ENCODE data around the gene CAMK1. TPM values are rescaled to one million over a fixed set of nuclear protein-coding genes. Genes with fewer than 3 reads are reported as not detected.

The CAMK1 gene
- polyA plus RNA-seq, 1 donor (not counting 4 experiments of a cell fraction or from before 2014, with no cell fraction given): 2.3 TPM

DNA sequence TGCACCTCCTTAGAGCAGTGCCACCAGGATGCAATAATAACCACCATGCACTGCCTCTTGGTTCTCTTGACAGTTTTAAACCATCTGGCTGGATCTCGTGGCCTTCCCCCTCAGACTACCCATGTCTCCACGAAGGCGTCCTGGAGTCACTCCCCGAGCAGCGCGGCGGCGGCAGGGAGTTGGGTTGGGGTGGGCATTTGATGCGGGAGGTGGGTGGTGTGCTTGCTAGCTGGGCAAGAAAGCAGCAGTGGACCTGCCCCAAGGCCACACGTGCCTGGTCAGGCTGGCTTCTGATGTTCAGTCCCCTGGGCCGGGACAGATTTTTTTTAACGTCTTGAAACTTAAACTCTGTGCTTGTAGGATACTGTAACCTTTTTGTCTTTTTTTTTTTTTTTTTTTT lies 36.4 kb upstream of the CAMK1 start:
- Histone ChIP-seq H3K4me3 (ENCODE audit: control insufficient read depth in 2 of 3, extremely low read depth in 1 of 3, insufficient read depth in 2 of 3, low read depth in 1 of 3, low read length in 3 of 3) (no peak overlapping the region), H3K36me3 (ENCODE audit: control insufficient read depth in 2 of 2, extremely low read depth in 1 of 2, insufficient read depth in 2 of 2, low read length in 2 of 2) (peaks cover 27 to 40% of the 10 kb centered on the region in 2 experiments), H3K9ac (ENCODE audit: control insufficient read depth, extremely low read depth, insufficient read depth, low read length) (no peak overlapping the region), H2AFZ (ENCODE audit: control insufficient read depth, low read length) (no peak overlapping the region), H3K27ac (ENCODE audit: control insufficient read depth, insufficient read depth, low read length) (no peak overlapping the region), H3K27me3 (ENCODE audit: control insufficient read depth, extremely low read depth, insufficient read depth, low read length) (no peaks in the 10 kb centered on the region), H3K9me3 (ENCODE audit: control insufficient read depth, low read depth, low read length) (no peaks in the 10 kb centered on the region), H3K4me2 (ENCODE audit: control insufficient read depth, extremely low read depth, insufficient read depth, low read depth, low read length) (no peak overlapping the region), H3K9me1 (ENCODE audit: control insufficient read depth, extremely low read depth, insufficient read depth, low read length) (no peaks in the 10 kb centered on the region), H4K20me1 (ENCODE audit: control insufficient read depth, extremely low read depth, insufficient read depth, low read length) (no peaks in the 10 kb centered on the region), H3K79me2 (ENCODE audit: control insufficient read depth, insufficient read depth, low read length) (no peaks in the 10 kb centered on the region), H3K4me1 (ENCODE audit: control insufficient read depth, extremely low read depth, insufficient read depth, low read length) (peaks cover 7% of the 10 kb centered on the region)
- dilution Hi-C loops (cut with MboI; ENCODE audit: extremely low pct_ligation_motif_present, low sequenced_read_pairs): no loop called here
- DNase-seq (ENCODE audit: low read depth, low spot score) (no peak), FAIRE-seq (no peak)
- no peak for TF ChIP-seq EZH2 (IDR thresholded peaks at IDR 0.05; ENCODE audit: low read length)
- TF ChIP-seq, protein P1, sequence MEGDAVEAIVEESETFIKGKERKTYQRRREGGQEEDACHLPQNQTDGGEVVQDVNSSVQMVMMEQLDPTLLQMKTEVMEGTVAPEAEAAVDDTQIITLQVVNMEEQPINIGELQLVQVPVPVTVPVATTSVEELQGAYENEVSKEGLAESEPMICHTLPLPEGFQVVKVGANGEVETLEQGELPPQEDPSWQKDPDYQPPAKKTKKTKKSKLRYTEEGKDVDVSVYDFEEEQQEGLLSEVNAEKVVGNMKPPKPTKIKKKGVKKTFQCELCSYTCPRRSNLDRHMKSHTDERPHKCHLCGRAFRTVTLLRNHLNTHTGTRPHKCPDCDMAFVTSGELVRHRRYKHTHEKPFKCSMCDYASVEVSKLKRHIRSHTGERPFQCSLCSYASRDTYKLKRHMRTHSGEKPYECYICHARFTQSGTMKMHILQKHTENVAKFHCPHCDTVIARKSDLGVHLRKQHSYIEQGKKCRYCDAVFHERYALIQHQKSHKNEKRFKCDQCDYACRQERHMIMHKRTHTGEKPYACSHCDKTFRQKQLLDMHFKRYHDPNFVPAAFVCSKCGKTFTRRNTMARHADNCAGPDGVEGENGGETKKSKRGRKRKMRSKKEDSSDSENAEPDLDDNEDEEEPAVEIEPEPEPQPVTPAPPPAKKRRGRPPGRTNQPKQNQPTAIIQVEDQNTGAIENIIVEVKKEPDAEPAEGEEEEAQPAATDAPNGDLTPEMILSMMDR (optimal IDR thresholded peaks at IDR 0.05 in 1 of 3, IDR thresholded peaks at IDR 0.05 in 1 of 3, conservative IDR thresholded peaks at IDR 0.05 in 1 of 3; ENCODE audit: extremely low read depth in 1 of 3, insufficient read depth in 2 of 3, low read length in 3 of 3): no peak

DNA sequence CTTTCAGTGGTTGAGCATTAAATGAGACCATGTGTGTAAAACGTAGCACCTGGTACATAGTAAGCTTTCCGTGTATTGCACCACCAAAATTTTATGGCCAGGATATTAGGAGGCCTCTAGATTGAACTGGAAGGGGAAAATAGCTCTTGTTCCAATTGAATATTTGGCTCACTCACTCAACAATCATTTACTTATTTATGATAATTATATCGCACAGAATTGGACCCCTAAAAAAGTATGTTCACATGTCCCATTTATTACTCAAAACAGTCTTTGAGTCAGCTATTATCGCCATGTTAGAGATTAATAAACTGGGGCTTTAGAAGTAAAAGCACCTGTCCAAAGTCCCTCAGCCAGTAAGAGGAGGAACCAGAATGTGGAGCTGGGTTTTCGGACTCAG lies 35.2 kb upstream of the CAMK1 start:
- Histone ChIP-seq H3K9ac (ENCODE audit: control insufficient read depth, extremely low read depth, insufficient read depth, low read length) (no peak overlapping the region), H3K27me3 (ENCODE audit: control insufficient read depth, extremely low read depth, insufficient read depth, low read length) (no peaks in the 10 kb centered on the region), H4K20me1 (ENCODE audit: control insufficient read depth, extremely low read depth, insufficient read depth, low read length) (no peaks in the 10 kb centered on the region), H3K4me2 (ENCODE audit: control insufficient read depth, extremely low read depth, insufficient read depth, low read depth, low read length) (no peak overlapping the region), H2AFZ (ENCODE audit: control insufficient read depth, low read length) (no peak overlapping the region), H3K9me1 (ENCODE audit: control insufficient read depth, extremely low read depth, insufficient read depth, low read length) (no peaks in the 10 kb centered on the region), H3K4me1 (ENCODE audit: control insufficient read depth, extremely low read depth, insufficient read depth, low read length) (no peaks in the 10 kb centered on the region), H3K27ac (ENCODE audit: control insufficient read depth, insufficient read depth, low read length) (no peak overlapping the region), H3K36me3 (ENCODE audit: control insufficient read depth in 2 of 2, extremely low read depth in 1 of 2, insufficient read depth in 2 of 2, low read length in 2 of 2) (peaks cover 36 to 47% of the 10 kb centered on the region in 2 experiments), H3K79me2 (ENCODE audit: control insufficient read depth, insufficient read depth, low read length) (no peaks in the 10 kb centered on the region), H3K9me3 (ENCODE audit: control insufficient read depth, low read depth, low read length) (no peaks in the 10 kb centered on the region), H3K4me3 (ENCODE audit: control insufficient read depth in 2 of 3, extremely low read depth in 1 of 3, insufficient read depth in 2 of 3, low read depth in 1 of 3, low read length in 3 of 3) (no peak overlapping the region)
- dilution Hi-C loops (cut with MboI; ENCODE audit: extremely low pct_ligation_motif_present, low sequenced_read_pairs): no loop called here
- TF ChIP-seq EZH2 (IDR thresholded peaks at IDR 0.05; ENCODE audit: low read length): no peak
- TF ChIP-seq, protein P1 (optimal IDR thresholded peaks at IDR 0.05 in 1 of 3, IDR thresholded peaks at IDR 0.05 in 1 of 3, conservative IDR thresholded peaks at IDR 0.05 in 1 of 3; ENCODE audit: extremely low read depth in 1 of 3, insufficient read depth in 2 of 3, low read length in 3 of 3): no peak
- FAIRE-seq: no peak
- DNase-seq (ENCODE audit: low read depth, low spot score): no peak
